ENCODE measurements around the gene TBX21.

The TBX21 gene

GRCh38 chr17:47713980-47714700, 18.9 kb upstream of the TBX21 start:
- no peak for TF ChIP-seq POLR2A (IDR thresholded peaks at IDR 0.05; ENCODE audit: low read depth, low read length)
- no peak for DNase-seq (ENCODE audit: insufficient read length, low spot score)

GRCh38 chr17:47714773-47715396, 18.2 kb upstream of the TBX21 start:
- no peak for FAIRE-seq

More at GRCh38 chr17:47713980-47714700, 18.9 kb upstream of the TBX21 start:
- FAIRE-seq = no peak

GRCh38 chr17:47715669-47716325, 17.2 kb upstream of the TBX21 start:
- no peak for TF ChIP-seq POLR2A (IDR thresholded peaks at IDR 0.05; ENCODE audit: low read depth, low read length)
- no peak for FAIRE-seq
- no peak for DNase-seq (ENCODE audit: insufficient read length, low spot score)

More at GRCh38 chr17:47714773-47715396, 18.2 kb upstream of the TBX21 start:
- no peak for DNase-seq (ENCODE audit: insufficient read length, low spot score)
- no peak for TF ChIP-seq POLR2A (IDR thresholded peaks at IDR 0.05; ENCODE audit: low read depth, low read length)

- DNase-seq (ENCODE audit: insufficient read length, low spot score) (no peak), FAIRE-seq (no peak)
- no peak for TF ChIP-seq POLR2A (IDR thresholded peaks at IDR 0.05; ENCODE audit: low read depth, low read length)
Observed at GRCh38 chr17:47716375-47716774, 16.7 kb upstream of the TBX21 start.

- no peak for TF ChIP-seq POLR2A (IDR thresholded peaks at IDR 0.05; ENCODE audit: low read depth, low read length)
- DNase-seq (ENCODE audit: insufficient read length, low spot score) (no peak), FAIRE-seq (no peak)
Observed at GRCh38 chr17:47717261-47717697, 15.8 kb upstream of the TBX21 start.

- TF ChIP-seq POLR2A (IDR thresholded peaks at IDR 0.05; ENCODE audit: low read depth, low read length) = no peak
- DNase-seq (ENCODE audit: insufficient read length, low spot score) (no peak), FAIRE-seq (no peak)
Observed at GRCh38 chr17:47717979-47718621, 14.9 kb upstream of the TBX21 start.

- DNase-seq (ENCODE audit: insufficient read length, low spot score) (no peak), FAIRE-seq (no peak)
- TF ChIP-seq POLR2A (IDR thresholded peaks at IDR 0.05; ENCODE audit: low read depth, low read length) = no peak
Observed at GRCh38 chr17:47718634-47719405, 14.2 kb upstream of the TBX21 start.

GRCh38 chr17:47719411-47720152, 13.5 kb upstream of the TBX21 start:
- TF ChIP-seq POLR2A (IDR thresholded peaks at IDR 0.05; ENCODE audit: low read depth, low read length) = no peak
- FAIRE-seq (no peak), DNase-seq (ENCODE audit: insufficient read length, low spot score) (peak; percentile 88)

- no peak for FAIRE-seq
- no peak for DNase-seq (ENCODE audit: insufficient read length, low spot score)
- no peak for TF ChIP-seq POLR2A (IDR thresholded peaks at IDR 0.05; ENCODE audit: low read depth, low read length)
Observed at GRCh38 chr17:47720196-47720595, 12.8 kb upstream of the TBX21 start.

GRCh38 chr17:47720754-47721533, 12.1 kb upstream of the TBX21 start:
- peak; percentile 85 for DNase-seq (ENCODE audit: insufficient read length, low spot score)
- no peak for FAIRE-seq

GRCh38 chr17:47721725-47722124, 11.3 kb upstream of the TBX21 start:
- FAIRE-seq (no peak), DNase-seq (ENCODE audit: insufficient read length, low spot score) (no peak)
- TF ChIP-seq POLR2A (IDR thresholded peaks at IDR 0.05; ENCODE audit: low read depth, low read length) = no peak

More at GRCh38 chr17:47720754-47721533, 12.1 kb upstream of the TBX21 start:
- no peak for TF ChIP-seq POLR2A (IDR thresholded peaks at IDR 0.05; ENCODE audit: low read depth, low read length)

GRCh38 chr17:47724705-47725104, 8.3 kb upstream of the TBX21 start:
- no peak for DNase-seq (ENCODE audit: insufficient read length, low spot score)
- no peak for FAIRE-seq
- no peak for TF ChIP-seq POLR2A (IDR thresholded peaks at IDR 0.05; ENCODE audit: low read depth, low read length)

All from H54 (cell line).